Fibroblast of mammary gland (primary cell): ENCODE measurements around the gene NCOA1.
"Not testable (repeated sequence)": the region's sequence is repeated elsewhere in the genome, so short reads cannot be mapped to it uniquely, and the experiment has no call there.

ENCODE experiments used
- DNase-seq: peaks from one replicate; pipeline ENCODE4 v3.0.0-alpha.2; 2010; ENCODE audit warnings: low read depth
- H3K4me3 ChIP-seq: 2 replicates; pipeline ENCODE4 v1.5.1; 2011; ENCODE audit warnings: low read depth, mild to moderate bottlenecking, low read length, moderate library complexity; ENCODE audit not compliant: control insufficient read depth
- CTCF ChIP-seq: conservative IDR thresholded peaks from 2 replicates; pipeline ENCODE4 v1.5.1; 2011; ENCODE audit warnings: low read depth, low read length, inconsistent platforms; ENCODE audit not compliant: control insufficient read depth, insufficient read depth

The NCOA1 gene

GRCh38 chr2:24542269-24542872 lies 51.3 kb downstream of the NCOA1 start:
- H3K4me3 ChIP-seq: no peak overlapping the region
- TF ChIP-seq CTCF: no peak
- no peak for DNase-seq

DNA sequence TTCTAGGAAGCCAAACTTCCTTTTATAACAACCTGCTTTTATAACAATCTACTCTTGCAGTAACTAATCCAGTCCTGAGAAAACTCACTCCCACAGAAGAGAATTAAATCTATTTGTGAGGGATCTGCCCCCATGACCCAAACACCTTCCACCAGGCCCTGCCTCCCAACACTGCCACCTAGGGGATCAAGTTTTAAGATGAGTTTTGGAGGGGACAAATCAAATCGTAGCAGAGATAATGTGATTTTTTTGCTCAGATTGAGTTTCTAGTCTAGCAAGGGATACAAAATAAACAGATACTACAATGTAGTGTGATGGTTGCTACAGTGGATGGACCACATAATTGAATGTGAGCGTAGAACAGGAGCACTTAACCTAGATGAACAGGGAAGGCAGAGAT lies 52.2 kb downstream of the NCOA1 start:
- peak; percentile 5 for DNase-seq
- no peak overlapping the region for H3K4me3 ChIP-seq
- TF ChIP-seq CTCF: peak; percentile 39

- no peak for TF ChIP-seq CTCF
- peak; percentile 4 for DNase-seq
- no peak overlapping the region for H3K4me3 ChIP-seq
Observed at GRCh38 chr2:24544456-24545115, 53.5 kb downstream of the NCOA1 start.

DNA sequence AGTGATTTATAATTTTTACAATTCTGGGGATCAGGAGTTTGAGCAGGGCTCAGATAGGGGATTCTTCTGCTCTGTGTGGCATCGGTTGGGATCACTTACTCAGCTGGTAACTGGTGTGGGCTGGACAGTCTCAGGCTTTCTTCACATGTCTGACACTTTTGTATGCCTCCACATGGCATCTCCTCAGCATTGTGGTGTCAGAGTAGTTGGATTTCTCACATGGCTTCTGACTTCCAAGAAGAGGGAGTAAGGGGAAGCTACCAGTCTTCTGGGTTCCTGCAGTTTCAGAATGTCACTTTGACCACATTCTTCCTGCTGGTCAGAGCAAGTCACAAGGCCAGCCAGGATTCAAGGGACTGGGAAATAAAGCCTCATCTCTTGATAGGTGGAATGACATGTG lies 55.6 kb downstream of the NCOA1 start:
- no peak for TF ChIP-seq CTCF
- DNase-seq: no peak
- no peak overlapping the region for H3K4me3 ChIP-seq

GRCh38 chr2:24548058-24548457 lies 57.0 kb downstream of the NCOA1 start:
- TF ChIP-seq CTCF: no peak
- no peak for DNase-seq

DNA sequence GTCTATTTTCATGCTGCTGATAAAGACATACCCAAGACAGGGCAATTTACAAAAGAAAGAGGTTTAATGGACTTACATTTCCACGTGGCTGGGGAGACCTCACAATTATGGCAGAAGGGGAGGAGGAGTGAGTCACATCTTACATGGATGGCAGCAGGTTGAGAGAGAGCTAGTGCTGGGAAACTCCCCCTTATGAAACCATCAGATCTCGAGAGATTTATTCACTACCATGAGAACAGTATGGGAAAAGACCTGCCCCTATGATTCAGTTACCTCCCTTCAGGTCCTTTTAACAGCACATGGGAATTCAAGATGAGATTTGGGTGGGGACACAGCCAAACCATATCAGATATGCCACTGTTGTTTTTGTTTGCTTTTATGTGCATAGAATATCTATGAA lies 59.2 kb downstream of the NCOA1 start:
- H3K4me3 ChIP-seq: not testable (repeated sequence)
- peak; percentile 32 for DNase-seq

More at GRCh38 chr2:24548058-24548457, 57.0 kb downstream of the NCOA1 start:
- H3K4me3 ChIP-seq: no peak overlapping the region

GRCh38 chr2:24551016-24551415 lies 60.0 kb downstream of the NCOA1 start:
- DNase-seq: no peak
- TF ChIP-seq CTCF: no peak
- no peak overlapping the region for H3K4me3 ChIP-seq
